HG03060 (cell line): ENCODE data around the gene LTF.
A peak's percentile ranks its signal among the peaks of the same experiment; 100 is the strongest.

Experiments
- ATAC-seq: cut with Tn5 transposase; IDR thresholded peaks from one replicate; pipeline ENCODE4 v1.9.1; 2021; ENCODE audit warnings: low read depth, moderate number of reproducible peaks; ENCODE audit not compliant: unreplicated experiment

Gene LTF

DNA sequence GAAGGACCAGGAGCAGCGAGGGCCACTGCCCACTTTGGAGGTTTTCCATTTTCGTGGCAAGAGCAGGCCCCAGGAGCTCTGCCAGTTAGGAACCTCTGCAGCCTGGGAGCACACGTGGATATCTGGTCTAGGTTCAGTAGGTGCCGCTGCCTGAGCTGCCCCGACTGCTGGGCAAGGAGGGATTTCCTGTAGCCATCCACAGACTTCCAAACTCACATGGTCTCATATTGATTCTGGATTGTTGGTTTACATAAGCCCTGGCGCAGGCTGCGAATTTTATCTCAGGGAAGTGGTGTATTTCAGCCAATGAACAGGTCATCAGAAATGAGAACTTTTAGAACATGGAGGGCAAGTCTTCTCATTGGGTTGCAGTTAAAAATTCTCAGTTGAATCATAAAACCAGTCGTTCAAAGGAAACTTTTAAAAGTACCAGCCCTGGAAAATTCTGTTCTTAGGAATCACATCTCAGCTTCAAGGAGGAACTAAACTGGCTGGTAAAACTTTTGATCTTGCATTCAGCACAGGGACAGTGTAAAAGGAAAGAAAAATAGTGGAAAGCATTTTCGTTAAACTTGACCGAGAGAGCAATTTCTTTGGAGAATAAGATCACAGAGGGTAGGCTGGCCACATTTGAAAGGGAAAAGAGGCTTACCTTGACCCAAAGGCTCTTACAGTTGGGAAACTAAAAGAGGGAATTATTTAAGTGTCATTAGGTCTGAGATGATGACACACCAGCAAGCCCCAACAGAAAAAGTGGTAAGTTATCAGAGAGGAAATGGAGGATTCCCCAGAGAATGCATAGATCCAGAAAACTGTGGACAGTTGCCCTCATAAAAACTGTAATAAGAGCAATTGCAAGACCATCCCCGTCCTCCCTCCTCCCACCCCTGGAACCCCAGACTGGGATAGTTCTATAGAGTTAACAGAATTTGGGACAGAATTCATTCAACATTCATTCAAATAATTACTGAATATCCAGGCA, 26.7 kb upstream of the LTF start:
- no peak for ATAC-seq

DNA sequence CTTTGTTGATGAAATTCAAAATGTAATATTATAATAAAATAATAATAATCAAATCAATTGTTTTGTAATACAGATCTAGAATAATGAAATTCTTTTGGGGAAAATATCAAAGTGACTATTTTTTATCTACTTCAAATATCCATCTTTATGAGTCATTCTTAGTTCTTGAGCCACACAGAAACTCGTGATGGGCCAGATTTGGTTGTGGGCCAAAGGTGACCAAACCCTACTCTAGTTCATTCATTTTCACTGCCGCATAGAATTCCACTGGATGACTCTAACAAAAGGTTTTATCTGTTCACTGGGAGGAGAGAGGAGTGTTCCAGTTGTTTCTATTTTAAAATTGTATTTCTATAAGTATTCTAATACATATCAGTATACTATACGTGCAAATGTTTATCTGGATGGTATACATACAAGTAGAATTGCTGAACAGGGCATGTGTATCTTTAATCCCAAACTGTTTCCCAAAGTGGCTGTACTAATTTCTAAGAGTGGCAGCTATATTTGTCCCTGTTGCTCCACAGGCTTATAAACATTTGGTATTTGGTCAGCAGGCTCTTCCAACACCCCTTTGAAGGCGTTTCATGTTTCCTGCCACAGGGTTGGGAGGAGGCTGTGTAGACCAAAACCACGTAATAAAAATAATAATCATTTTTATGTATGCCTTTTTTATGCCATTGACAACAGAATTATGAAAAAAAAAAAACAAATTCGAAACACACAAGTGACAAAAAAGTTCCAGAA, 25.8 kb upstream of the LTF start:
- no peak for ATAC-seq

DNA sequence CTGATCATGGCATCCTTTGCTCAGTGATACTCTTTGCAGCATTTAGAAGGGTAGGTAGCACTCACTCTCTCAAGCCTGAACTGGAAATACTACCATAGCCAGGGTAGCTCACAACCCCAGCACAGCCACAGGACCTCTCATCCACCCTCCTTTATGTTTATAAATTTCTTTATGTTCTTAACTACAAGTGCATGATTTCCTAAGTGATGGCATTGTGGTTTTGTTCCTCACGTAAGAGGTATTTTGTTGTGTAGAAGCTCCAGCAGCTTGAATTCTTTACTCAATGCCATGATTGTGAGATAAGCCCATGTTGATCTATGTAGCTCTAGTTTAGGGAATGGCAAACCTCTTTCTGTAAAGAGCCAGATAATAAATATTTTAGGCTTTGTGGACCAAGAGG, 25.2 kb upstream of the LTF start:
- ATAC-seq = no peak

DNA sequence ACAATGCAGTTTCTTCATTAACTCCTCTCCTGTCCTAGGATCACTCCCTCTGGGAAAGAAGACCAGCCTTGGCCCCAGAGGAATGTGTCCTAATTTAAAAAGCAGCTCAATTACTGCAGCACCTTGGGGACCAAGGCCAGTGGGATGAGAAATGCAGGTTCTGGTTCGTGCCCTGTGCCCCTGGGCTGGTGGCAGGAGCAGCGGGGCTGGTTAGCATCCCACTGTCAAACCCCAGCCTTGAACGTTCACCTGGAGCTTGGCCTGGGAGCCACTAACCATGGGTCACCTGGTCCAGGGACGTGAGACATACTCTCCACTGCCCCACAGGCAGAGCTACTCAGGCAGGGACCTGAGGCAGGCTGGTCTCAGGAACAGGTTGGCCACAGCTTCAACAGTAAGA, 24.7 kb upstream of the LTF start:
- ATAC-seq = no peak

DNA sequence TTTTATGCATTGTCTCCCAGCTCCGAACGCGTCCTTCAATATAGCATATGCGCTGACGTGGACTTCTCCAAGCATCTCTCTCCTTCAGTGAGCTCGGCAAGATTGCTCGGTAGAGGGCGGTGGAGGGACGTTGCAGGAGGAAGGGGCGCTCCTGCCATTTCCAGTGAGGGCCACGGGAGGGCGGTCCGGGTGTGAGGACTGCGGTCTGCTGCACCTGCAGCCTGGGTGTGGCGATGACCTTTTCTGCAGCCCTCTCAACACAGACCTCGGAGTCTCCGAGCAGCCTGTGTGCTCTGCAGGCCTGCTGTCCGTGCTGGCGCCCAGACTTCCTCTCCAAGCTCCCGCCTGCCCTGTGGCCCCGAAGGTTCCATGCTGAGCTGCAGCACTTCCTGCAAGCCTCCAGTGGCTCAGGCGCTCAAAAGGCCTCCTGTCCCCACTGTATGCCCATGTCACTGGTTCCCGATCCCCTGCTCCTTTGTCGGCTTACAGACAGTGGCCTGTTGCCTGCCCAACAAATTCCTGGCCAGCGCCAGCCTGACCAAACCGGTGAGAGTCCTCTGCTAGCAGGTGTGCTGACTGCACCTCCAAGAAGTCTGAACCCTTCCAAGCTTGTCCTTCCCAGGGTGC, 24.1 kb upstream of the LTF start:
- peak; percentile 75 for ATAC-seq

DNA sequence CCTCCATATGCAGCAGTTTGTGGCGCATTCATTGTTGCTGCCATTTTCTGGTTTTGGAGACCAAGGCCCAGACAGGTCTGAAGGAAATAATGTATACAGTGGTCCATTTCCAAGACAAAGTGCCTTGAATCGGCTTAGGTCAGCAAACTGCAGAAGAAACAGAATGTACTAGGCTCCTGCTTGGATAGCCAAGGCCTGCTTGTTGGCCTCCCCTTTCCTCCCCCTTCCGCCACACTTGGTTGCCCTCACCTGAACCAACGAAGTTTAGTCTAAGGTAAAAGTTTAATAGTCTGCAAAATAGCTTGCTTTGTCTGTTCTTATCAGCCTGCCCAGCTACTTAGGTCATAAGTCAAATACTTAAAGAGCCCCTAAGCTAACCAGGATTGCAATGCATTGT, 21.1 kb upstream of the LTF start:
- no peak for ATAC-seq

DNA sequence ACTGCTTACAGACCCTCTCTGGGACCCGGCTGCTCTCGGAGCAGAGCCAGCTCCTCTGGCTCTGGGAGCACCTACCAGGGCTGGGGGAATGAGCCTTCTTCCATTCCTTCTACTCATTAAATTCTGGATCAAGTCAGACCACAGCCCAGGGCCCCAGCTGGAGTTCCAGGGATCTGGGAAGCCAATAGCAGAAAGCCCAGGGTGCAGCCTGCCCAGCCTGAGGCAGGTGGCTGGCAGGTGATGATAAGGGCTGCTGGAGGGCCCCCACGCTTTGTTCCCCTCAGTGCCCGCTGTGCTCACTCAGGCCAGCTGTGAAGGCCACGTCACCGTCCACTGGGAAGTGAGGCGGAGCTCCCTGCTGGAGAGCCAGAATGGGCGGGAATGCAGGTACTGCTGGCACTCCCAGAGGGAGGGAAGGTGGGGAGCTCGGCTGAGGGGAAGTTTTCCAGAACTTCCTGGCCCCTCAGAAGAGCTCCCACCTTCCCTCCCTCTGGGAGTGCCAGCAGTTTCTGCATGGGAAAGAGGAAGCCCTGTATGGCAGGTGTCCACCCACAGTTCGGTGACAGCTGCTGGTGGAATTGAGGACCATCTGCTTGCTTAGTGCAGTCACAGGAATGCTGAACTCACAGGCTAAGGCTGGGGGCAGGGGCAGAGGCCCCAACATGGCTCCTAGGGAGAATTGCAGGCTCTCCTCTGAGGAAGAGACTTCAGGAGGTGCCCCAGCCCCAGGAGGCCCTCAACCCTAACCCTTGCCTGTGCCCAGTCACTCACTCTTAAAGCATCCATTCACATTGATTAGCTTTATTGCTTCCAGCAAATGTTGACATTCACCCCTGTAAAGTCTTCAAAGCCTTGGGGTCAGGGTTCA, 20.4 kb upstream of the LTF start:
- no peak for ATAC-seq

DNA sequence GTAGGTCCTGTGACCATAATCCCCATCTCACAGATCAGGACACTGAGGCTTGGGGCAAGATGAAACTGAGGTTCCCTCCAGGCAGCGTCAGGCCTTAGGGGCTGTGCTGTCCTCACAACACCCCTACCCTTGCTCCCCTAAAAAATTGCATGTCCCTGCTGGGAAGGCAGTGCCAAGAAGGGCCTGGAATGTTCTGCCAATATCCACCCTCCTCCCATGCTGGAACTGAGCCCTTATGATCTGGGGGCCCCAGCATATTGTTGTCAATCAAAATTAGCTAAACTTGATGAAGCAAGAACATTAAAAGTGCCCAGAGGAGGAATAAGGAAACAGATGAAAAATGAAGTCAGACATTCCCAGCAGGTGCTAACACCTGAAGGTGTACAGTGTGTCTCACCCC, 19.7 kb upstream of the LTF start:
- no peak for ATAC-seq

DNA sequence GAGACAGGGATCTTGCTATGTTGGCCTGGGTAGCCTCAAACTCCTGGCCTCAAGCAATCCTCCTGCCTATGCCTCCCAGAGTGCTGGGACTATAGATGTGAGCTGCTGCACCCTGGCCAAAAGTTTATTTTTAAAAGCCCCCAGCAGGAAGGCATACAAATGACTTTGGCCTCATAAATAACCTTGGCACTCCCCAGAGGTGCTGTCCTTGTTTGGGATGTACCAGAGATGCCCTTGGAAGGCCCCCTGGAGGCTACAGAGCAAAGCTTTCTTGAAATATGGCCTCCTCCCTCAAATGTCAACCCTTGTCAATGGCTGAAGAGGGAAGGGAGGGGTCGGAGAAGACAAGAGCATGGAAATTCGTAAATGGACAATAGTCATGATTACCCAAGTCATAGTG, 19.1 kb upstream of the LTF start:
- ATAC-seq = no peak

DNA sequence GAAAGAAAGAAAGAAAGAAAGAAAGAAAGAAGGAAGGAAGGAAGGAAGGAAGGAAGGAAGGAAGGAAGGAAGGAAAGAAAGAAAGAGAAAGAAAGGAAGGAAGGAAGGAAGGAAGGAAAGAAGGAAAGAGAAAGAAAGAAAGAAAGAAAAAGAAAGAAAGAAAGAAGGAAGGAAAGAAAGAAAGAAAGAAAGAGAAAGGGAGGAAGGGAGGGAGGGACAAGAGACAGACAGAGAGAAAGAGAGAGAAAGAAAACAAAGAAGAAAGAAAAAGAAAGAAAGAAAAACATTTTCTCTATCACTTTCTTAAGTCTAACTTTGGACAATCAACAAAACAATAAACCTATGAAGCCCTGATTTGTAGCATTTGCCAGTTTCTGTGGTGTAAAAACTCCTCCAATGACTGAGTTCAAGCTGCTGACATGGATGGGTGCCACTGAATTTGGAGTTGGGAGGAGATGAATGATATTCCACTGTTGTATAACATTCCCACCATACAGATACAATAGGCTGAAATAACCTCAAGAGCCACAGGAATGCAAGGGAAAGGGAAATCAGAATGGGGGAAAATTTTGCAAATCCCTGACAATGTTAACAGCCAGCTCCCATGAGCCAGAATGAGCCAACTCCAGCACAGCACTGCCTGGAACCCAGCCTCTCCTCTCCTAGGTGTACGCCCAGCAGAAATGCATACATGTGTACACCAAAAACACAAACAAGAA, 18.1 kb upstream of the LTF start:
- no peak for ATAC-seq

DNA sequence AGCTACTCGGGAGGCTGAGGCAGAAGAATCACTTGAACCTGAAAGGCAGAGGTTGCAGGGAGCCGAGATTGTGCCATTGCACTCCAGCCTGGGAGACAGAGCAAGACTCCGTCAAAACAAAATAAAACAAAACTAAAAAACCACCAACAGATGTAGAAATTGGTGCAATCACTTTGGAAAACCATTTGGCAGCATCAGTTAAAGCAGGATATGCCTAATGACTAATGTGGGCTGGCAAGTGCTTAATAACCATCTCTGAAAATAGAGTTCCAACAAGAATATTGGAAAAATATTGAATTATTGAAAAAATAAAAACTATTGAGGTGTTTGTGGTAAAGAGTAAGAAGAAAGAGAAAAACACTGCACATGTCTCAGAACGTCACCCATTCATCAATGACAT, 16.9 kb upstream of the LTF start:
- no peak for ATAC-seq

DNA sequence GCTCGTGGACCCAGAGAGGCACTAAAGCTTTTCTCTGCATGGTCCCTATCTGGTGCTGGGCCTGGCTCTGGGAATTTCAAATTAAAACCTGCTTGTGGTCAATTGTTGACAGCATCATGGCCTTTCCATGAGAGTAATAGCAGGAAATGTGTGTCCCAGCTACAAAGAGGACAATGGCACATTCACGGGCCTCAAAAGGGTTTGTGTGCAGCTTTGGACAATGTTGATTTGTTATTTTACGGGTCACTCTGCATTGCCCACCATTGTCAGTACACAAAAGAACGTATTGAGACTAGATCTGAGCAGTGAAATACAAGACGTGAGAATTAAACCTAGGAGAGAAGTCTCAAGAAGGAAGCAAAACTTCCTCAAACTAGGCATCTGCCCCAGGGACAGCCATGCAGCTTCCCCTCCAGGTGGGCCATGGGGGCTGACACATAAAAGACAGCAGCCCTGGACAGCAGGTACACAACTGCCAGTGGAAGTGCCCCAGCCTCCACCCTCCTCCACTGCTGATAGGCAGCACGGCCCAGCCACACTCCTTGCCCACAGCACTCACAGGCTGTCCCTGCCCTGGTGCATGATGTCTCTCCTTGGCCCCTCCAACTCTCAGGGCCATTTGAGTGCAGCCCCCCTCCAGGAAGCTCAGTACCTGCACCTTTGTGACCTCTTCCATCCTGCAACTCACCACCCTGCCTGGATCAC, 15.9 kb upstream of the LTF start:
- ATAC-seq = no peak

DNA sequence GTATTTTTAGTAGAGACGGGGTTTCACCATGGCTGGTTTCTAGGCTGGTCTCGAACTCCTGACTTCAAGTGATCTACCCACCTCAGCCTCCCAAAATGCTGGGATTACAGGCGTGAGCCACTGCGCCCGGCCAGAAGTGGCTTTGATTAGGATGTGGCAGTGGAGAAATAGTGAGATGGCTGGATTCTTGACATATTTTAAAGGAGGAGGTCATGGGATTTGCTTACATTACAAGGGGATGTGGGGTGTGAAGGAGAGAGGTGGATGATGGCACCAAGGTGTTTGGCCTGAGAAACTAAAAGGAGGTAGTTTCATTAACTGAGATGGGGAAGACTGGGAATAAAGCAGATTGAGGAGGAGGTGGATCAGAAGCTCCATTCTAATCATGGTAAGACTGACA, 15.0 kb upstream of the LTF start:
- no peak for ATAC-seq

DNA sequence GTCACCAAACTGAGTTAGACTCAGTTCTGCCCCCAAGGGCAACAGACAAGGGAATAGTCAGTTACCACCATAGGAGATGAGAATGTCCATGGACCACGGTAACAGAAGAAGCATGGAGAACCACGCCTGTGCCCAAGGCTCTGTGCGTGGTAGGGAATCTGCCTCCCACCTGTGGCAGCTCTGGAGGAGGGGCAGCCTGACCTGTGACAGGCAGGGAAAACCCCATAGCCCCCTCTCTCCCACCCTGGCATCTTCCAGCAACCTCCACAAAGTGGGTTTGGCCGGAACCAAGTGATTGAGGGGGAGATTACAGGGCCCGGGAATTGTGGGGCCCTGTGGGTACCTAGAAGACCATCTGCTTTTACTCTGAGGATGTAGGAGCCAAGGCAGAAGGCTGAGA, 14.3 kb upstream of the LTF start:
- ATAC-seq = no peak

DNA sequence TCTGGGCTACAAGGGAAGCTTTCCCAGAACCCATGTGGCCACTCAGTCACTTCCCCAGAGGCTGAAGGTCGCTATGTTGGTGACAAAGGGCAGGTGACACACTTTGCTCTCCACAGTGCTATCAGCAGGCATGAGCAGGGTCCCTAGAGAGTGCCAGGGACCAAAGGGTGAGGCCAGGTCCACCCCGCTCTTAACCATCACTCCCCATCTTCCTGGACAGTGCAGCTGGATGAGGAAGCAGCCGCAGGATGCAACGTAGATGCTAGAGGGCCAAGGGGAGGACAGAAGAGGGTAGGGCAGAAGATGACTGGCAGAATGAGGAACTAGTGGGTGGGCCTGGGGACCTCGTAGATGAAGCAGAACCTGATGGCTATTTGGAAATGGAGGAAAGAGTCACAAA, 13.6 kb upstream of the LTF start:
- ATAC-seq = no peak

DNA sequence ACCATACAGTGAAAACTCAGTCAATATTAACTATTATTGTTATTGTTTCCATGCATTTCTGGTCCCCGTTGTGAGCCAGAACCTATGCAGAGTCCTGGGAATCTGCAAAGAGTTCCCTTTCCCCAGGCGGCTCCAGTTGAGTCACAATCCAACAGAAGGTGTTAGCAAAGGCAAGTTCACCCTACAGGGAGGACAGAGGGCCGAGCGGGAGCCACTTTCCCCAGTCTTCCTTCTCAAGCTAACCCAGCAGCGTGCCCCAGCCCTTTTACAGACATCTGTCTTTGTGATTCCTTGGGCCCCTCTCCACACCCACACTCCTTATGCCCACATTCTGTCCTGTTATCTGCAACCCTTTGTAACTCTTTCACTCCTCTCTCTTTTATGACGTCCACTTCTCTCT, 13.1 kb upstream of the LTF start:
- ATAC-seq = no peak

DNA sequence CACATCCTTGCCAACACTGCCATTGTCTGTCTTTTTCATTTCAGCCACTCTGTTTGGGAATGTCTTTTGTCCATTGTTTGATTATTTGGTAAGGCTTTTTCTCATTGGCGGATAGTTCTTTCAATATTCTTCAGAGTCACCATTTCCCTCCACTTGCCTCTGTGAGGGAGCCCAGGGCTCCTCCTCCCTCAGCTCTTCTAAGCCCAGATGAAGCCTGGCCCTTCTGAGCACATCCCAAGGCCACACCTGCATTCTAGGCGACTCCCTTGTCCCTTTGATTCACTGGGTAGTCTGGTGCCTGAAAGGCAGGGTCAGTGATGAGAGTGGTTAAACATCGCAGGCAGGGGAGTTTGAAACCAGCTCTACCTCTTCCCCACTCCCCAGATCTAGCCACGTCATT, 12.4 kb upstream of the LTF start:
- ATAC-seq = no peak

DNA sequence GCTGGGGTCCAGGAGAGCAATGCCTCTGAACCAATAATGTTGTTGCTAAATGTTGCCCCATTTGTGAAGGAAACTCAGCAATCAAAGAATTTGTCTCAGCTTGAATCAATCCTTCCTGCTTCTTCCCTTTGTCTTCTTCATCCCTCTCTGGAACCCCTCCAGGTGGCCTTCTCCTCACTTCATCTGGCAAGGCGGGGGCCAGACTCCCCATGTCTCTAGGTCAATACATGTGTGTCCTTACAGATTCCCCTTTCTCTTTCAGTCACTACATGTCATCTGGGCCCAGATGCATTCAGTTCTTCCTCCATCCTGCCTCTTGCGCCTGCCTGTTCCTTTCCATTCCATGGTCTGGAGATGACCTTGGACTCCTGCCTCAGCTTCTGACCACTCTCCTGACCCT, 8.0 kb upstream of the LTF start:
- no peak for ATAC-seq

DNA sequence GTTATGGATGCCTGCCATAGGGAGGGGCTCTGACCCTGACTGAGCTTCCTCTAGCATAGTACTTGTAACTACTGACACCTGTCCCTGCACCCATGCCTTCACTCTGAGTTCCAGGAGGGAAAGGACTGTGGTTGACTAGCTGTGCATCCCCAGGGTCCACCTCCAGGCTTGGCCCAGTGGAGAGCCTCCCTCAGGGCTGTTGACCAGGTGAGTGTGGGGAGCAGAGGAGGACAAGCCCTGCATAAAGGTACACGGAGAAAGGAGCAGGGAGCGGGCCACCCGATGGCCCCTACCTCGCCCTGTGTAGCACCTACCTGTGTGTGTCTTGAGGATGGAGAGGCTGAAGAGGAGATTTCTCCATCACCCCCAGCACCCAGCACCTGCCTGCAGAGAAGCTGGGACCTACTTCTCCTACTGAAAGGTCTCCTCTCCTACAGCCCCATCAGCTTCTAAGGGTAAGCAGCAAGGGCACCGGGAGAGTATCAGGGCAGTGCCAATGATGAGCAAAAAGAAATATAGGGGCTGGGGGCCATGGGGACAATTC, 6.7 kb upstream of the LTF start:
- no peak for ATAC-seq
